CD4-positive, alpha-beta T cell treated with Interleukin-21 for 1 hour (primary cell): ENCODE results near the gene SNX8.

Experiments
- DNase-seq: peaks from one replicate; pipeline ENCODE4 v3.0.0-alpha.2; 2020

SNX8 gene

GRCh38 chr7:2242541-2243429, 71.5 kb downstream of the SNX8 start:
- no peak for DNase-seq

GRCh38 chr7:2241580-2242540, 72.4 kb downstream of the SNX8 start, which contains the start of the genes MRM2 and NUDT1:
Gene MRM2, minus strand, starts transcription at chr7:2242205. Its CDS starts 36 bp downstream, at chr7:2242169.
Gene NUDT1, plus strand, starts transcription at chr7:2242226. Its CDS starts 2,349 bp downstream, at chr7:2244575.
- DNase-seq = peak; percentile 71

GRCh38 chr7:2239242-2239641, 75.0 kb downstream of the SNX8 start:
- no peak for DNase-seq

GRCh38 chr7:2237109-2237602, 77.1 kb downstream of the SNX8 start:
- DNase-seq = peak; percentile 39

- DNase-seq = no peak
Measured at GRCh38 chr7:2233926-2234325, 80.3 kb downstream of the SNX8 start.

GRCh38 chr7:2232766-2233520, 81.3 kb downstream of the SNX8 start, which contains the start of gene MAD1L1:
Gene MAD1L1, minus strand, starts transcription at chr7:2232945. Its CDS starts 2,812 bp downstream, at chr7:2230133.
- peak; percentile 90 for DNase-seq

GRCh38 chr7:2231992-2232765, 82.1 kb downstream of the SNX8 start:
- peak; percentile 18 for DNase-seq

GRCh38 chr7:2230882-2231281, 83.4 kb downstream of the SNX8 start:
- no peak for DNase-seq

GRCh38 chr7:2230226-2230625, 84.0 kb downstream of the SNX8 start:
- no peak for DNase-seq

GRCh38 chr7:2229467-2229866, 84.8 kb downstream of the SNX8 start:
- no peak for DNase-seq

GRCh38 chr7:2228921-2229320, 85.3 kb downstream of the SNX8 start:
- DNase-seq = no peak

- DNase-seq = no peak
Measured at GRCh38 chr7:2227699-2228098, 86.5 kb downstream of the SNX8 start.

GRCh38 chr7:2225830-2226229, 88.4 kb downstream of the SNX8 start:
- DNase-seq = no peak

- DNase-seq = no peak
Measured at GRCh38 chr7:2225336-2225735, 88.9 kb downstream of the SNX8 start.

- DNase-seq = no peak
Measured at GRCh38 chr7:2224934-2225333, 89.3 kb downstream of the SNX8 start.

- DNase-seq = no peak
Measured at GRCh38 chr7:2224491-2224928, 89.7 kb downstream of the SNX8 start.

GRCh38 chr7:2223321-2223720, 90.9 kb downstream of the SNX8 start:
- DNase-seq = no peak

GRCh38 chr7:2222516-2222915, 91.7 kb downstream of the SNX8 start:
- no peak for DNase-seq

- no peak for DNase-seq
Measured at GRCh38 chr7:2220954-2221353, 93.3 kb downstream of the SNX8 start.

GRCh38 chr7:2220506-2220905, 93.7 kb downstream of the SNX8 start:
- no peak for DNase-seq

- no peak for DNase-seq
Measured at GRCh38 chr7:2220030-2220429, 94.2 kb downstream of the SNX8 start.
